ENCODE data around the gene CFAP57. TPM values are rescaled to one million over a fixed set of nuclear protein-coding genes. Genes with fewer than 3 reads are reported as not detected.

The CFAP57 gene
- total RNA-seq, 2 donors from 2014 or later, result 0.14 to 4.7 TPM

DNA sequence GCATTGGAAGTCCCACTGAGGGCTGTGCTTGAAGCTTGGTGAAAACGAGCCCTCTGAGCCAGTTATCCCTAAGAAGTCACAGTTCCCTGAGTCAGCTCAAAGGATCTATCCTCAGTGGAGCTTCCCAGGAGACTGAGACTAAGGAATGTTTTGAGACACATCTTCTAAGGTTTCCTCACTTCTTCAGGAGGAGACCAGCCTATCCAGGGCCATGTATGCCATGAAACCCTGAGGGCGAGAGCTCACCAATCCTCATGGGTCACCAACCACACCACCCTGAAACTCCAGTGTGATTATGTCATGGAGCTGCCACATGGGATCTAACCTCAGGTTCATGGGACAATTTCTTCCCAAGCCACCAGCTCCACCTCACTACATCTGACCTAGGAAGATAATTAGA lies 121.0 kb downstream of the CFAP57 start:
- WGBS, result 98% methylated on average over 2 of the region's 2 CpGs
- no peaks in the 10 kb centered on the region for H3K27me3 ChIP-seq (replicated peaks; ENCODE audit: insufficient read depth)
- TF ChIP-seq POLR2AphosphoS5 (IDR thresholded peaks at IDR 0.05) (no peak), POLR2A (IDR thresholded peaks at IDR 0.05) (no peak)
- TF ChIP-seq, protein P1, sequence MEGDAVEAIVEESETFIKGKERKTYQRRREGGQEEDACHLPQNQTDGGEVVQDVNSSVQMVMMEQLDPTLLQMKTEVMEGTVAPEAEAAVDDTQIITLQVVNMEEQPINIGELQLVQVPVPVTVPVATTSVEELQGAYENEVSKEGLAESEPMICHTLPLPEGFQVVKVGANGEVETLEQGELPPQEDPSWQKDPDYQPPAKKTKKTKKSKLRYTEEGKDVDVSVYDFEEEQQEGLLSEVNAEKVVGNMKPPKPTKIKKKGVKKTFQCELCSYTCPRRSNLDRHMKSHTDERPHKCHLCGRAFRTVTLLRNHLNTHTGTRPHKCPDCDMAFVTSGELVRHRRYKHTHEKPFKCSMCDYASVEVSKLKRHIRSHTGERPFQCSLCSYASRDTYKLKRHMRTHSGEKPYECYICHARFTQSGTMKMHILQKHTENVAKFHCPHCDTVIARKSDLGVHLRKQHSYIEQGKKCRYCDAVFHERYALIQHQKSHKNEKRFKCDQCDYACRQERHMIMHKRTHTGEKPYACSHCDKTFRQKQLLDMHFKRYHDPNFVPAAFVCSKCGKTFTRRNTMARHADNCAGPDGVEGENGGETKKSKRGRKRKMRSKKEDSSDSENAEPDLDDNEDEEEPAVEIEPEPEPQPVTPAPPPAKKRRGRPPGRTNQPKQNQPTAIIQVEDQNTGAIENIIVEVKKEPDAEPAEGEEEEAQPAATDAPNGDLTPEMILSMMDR (IDR thresholded peaks at IDR 0.05), result no peak
- H3K27ac ChIP-seq, result peak overlapping the region; percentile 79 to 83
- H3K36me3 ChIP-seq, result no peaks in the 10 kb centered on the region
- peaks cover 3% of the 10 kb centered on the region for H3K4me1 ChIP-seq (replicated peaks)
- intact Hi-C loops (cut with DNase I), result loop anchor here (5.0 kb wide), 1 partner anchor 51 kb away; no protein-coding TSS in a partner anchor
- no peak for DNase-seq (ENCODE audit: low spot score)
- H3K4me3 ChIP-seq, result no peak overlapping the region
- H3K9me3 ChIP-seq, result no peaks in the 10 kb centered on the region

DNA sequence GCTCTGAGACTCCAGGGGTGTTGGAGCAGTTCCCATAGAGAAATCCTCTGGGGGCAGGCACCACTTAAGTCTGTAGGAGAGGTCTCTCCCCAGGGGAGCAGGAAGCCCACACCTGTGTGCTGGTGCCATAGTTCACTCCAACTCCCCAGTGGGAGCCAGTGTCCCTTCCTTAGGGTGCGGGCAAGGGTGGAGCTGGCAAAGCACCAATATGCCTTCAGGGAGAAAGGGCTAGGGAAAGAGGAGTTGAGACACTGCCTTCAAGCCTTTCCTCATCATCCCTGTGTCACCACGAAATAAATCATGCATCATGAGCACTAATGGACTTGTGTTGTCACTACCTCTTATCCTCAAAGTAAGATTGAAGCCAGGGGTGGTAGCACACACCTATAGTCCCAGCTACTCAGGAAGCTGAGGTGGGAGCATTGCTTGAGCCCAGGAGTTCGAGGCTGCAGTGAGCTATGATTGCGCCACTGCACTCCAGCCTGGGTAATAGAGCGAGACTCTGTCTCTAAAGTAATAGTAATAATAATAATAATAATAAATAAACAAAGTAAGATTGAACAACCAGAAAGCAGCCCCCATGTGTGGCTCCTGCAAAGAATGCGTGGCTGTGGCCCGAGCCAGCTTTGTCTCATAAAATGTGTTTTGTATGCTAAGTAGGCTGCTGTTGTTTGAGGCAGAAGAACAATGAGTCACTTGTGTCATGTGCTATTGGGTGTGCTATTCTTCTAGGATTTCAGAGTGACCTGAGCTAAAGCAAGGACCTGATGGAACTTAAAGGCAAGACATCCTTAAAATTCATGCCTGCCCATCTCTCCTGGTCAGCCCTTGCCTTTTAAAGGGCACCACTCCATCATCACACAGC lies 122.0 kb downstream of the CFAP57 start:
- Histone ChIP-seq H3K4me3 (no peak overlapping the region), H3K4me1 (replicated peaks) (peaks cover 3% of the 10 kb centered on the region), H3K27ac (peak overlapping the region; percentile 79 to 83), H3K27me3 (replicated peaks; ENCODE audit: insufficient read depth) (no peaks in the 10 kb centered on the region), H3K9me3 (no peaks in the 10 kb centered on the region), H3K36me3 (no peaks in the 10 kb centered on the region)
- WGBS, result 44% methylated on average over 7 of the region's 7 CpGs
- TF ChIP-seq, protein P1 (IDR thresholded peaks at IDR 0.05), result no peak
- TF ChIP-seq POLR2A (IDR thresholded peaks at IDR 0.05), result peak; percentile 18
- peak; percentile 79 for TF ChIP-seq POLR2AphosphoS5 (IDR thresholded peaks at IDR 0.05)
- peak; percentile 47 for DNase-seq (ENCODE audit: low spot score)
- intact Hi-C loops (cut with DNase I), result loop anchor here (5.0 kb wide), 1 partner anchor 52 kb away; no protein-coding TSS in a partner anchor

DNA sequence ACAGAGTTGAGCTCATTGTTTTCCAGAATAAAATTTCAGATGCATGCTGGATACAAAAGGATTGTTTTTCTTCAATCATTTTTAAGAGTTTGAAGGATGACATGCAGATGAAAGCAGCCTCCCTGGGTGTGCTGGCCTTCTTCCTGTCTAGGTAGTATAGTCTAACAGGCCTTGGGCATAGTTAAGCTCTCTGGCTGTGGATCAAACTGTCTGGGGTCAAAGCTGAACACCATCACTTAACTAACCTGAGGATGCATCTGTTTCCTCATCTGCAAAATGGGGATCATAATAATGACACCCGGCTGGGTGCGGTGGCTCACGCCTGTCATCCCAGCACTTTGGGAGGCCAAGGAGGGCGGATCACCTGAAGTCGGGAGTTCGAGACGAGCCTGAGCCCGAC lies 122.6 kb downstream of the CFAP57 start:
- H3K4me1 ChIP-seq (replicated peaks), result peaks cover 3% of the 10 kb centered on the region
- H3K27me3 ChIP-seq (replicated peaks; ENCODE audit: insufficient read depth), result no peaks in the 10 kb centered on the region
- DNase-seq (ENCODE audit: low spot score), result no peak
- intact Hi-C loops (cut with DNase I), result loop anchor here (5.0 kb wide), 1 partner anchor 52 kb away; no protein-coding TSS in a partner anchor
- 82% methylated on average over 8 of the region's 8 CpGs for WGBS
- no peaks in the 10 kb centered on the region for H3K9me3 ChIP-seq
- TF ChIP-seq POLR2A (IDR thresholded peaks at IDR 0.05) (no peak), POLR2AphosphoS5 (IDR thresholded peaks at IDR 0.05) (no peak)
- TF ChIP-seq, protein P1 (IDR thresholded peaks at IDR 0.05), result no peak
- peak overlapping the region; percentile 79 to 83 for H3K27ac ChIP-seq
- no peaks in the 10 kb centered on the region for H3K36me3 ChIP-seq
- H3K4me3 ChIP-seq, result no peak overlapping the region

DNA sequence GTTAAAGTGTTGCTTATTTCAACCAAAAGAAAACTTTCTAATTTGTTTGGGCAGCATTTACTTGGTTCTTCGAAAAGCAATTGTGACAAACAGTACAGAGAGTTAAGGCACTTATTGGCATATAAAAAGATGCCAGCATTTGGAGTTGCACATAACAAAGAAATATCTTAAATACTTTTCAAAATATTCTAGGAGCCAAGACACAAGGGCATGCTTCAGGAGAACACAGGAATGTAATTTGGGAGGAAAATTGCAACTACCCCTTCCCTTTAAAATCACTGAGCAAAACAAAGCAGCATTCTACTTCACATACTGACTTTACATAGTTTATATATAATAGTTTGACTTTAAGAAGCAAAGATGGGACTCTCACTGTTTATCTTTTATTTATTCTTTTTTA lies 124.1 kb downstream of the CFAP57 start:
- Histone ChIP-seq H3K27me3 (replicated peaks; ENCODE audit: insufficient read depth) (no peaks in the 10 kb centered on the region), H3K36me3 (no peaks in the 10 kb centered on the region), H3K27ac (peak overlapping the region; percentile 65 to 79), H3K4me1 (replicated peaks) (peaks cover 3% of the 10 kb centered on the region), H3K4me3 (no peak overlapping the region), H3K9me3 (no peaks in the 10 kb centered on the region)
- 24% methylated on average over 1 of the region's 1 CpG for WGBS
- no peak for DNase-seq (ENCODE audit: low spot score)
- TF ChIP-seq POLR2A (IDR thresholded peaks at IDR 0.05) (no peak), POLR2AphosphoS5 (IDR thresholded peaks at IDR 0.05) (no peak)
- TF ChIP-seq, protein P1 (IDR thresholded peaks at IDR 0.05), result no peak
- intact Hi-C loops (cut with DNase I), result loop anchor here (2.0 kb wide), 1 partner anchor 53 kb away; no protein-coding TSS in a partner anchor

Data from prostate gland (tissue), 2 donors.